NCI-H187 (cell line): ENCODE measurements around the gene TXNDC11.

ENCODE experiments used
- DNase-seq, 2 experiments: peaks; one replicate each; lab custom pipeline; 2025; lab: John Stamatoyannopoulos, UW

Gene TXNDC11

GRCh38 chr16:11674001-11674817 lies 68.4 kb downstream of the TXNDC11 start:
- no peak for DNase-seq

DNA sequence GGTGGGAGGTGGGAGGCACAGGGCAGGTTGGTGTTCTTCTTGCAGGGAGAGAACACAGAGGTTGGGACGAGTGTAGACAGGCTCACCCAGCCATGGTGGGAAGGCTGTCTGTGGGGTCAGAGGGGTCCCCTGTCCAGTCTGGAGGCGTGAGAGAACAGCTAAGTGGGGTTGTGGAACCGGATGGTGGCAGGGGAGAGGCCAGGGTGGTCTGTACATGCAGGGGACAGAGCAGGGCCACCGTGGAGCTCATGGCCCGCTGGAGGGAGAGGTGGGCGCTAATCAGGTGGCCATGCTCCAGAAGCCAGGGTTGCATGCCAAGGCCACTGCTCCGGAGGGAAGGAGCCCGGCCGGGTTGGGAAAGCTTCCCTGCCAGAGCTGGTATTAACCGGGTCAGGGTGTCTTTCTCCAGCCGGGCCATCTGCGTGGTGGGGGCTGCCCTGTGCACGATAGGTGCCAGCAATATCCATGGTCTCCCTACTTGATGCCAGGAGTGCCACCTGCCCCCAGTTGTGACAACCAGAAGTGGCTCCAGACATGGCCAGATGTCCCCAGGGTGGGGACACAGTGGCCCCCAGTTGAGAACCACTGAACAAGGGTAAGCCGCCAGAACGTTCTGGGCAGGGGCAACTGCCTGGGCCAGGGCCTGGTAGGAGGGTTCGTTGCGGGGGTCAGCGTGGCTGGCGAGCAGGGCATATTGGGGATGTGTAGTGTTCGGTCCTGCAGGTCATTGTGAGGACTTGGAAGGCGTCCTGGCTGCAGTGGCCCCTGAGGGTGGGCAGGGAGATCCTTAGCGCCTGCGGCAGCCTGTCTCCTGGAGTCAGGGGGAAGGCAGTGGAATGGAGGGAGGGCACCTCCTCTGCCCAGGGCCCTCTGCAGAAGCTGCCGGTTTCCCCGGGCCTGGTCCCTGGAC lies 69.3 kb downstream of the TXNDC11 start:
- no peak for DNase-seq

- DNase-seq, result no peak
Observed at GRCh38 chr16:11672206-11673090, 70.2 kb downstream of the TXNDC11 start.

DNA sequence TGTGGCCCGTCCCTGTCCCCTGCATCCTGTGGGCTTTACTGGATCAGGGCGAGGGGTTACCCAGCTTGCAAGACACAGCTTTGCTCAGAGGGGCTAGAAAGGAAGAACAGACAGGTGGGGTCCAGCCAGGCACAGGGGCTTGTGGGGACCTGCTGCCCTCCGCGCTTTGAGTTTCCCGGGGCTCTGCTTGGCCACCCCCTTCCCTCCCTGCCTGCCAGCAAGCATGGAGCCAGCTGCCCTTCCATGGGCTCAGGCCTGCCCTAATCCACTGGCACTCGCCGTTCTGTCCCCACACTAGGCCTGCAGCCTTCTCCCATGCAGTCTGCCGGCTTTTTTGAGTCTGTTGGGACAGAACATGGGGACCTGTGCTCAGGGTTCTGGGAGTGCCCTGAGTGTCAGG lies 71.0 kb downstream of the TXNDC11 start:
- DNase-seq, result no peak

DNA sequence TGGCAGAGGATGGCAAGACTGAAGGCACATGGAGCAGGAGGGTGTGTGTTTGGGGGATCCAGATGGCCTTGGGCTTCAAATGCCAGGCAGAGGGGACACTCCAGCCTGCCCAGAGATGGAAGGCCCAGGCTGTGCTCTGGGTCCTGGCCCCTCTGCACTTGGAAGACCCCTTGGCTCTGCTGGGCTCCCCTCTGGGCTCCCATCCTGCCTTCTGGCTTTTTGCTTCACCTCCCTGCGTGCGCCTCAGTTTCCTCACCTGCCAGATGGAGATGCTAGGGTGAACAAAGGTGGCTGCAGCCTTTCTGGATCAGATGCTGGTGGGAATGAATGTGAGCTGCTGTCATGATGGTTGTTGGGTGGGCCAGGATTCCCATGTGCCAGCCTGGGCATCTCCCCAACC lies 71.4 kb downstream of the TXNDC11 start:
- DNase-seq, result no peak

DNA sequence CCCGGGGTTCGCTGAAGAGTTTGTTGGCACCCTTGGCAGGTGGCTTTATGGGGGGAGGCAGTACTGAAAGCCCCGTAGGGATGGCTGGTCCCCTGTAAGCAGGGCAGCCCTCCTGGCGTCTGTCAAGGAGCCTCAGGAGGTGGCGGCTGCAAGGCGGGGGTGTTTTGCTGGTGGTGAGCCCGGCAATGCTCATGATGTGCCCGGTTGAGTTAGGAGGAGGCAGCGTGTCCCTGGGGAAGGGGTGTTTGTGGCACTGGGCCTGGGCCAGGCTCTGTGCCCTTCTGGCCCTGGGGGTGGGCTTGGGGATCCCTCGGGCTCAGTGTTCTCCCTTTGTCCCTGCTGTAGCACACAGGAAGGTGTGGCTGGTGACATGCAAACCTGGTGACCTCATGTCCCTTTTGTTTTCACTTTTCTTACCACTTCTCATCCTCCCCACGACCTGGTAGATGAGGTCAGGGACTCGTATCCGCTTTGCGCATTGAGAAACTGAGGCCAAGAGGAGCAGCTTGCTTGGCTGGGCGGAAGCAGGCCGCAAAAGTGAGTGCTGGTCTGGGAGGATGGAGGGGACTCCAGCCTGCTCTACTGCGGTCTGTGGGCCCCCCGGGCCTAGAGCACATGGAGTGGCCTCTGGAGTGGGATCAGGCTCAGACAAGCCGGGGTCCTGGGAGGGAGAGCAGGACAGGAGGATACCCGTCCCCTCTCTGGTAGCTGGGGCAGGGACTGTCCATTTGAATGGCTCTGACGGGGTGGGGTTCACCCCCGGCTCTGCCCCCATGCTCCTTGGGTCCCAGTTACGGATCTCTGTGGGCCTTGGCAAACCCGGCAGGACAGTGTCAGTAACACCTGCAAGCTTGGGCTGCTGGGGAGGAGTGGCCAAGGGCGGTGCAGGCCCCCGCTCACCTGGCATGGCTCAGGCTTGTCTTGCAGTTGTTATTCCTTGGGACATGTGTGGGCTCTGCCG lies 72.2 kb downstream of the TXNDC11 start:
- no peak for DNase-seq

GRCh38 chr16:11669380-11670146 lies 73.1 kb downstream of the TXNDC11 start:
- DNase-seq, result no peak

GRCh38 chr16:11668623-11669379 lies 73.9 kb downstream of the TXNDC11 start:
- DNase-seq, result no peak

- DNase-seq, result peak; percentile 2 to 64
Observed at GRCh38 chr16:11667824-11668622, 74.6 kb downstream of the TXNDC11 start, which contains the start of gene SNN. Gene SNN, plus strand, starts transcription at chr16:11668455. Its CDS starts 7,605 bp downstream, at chr16:11676060.

- no peak for DNase-seq
Observed at GRCh38 chr16:11667221-11667823, 75.3 kb downstream of the TXNDC11 start.

GRCh38 chr16:11666103-11667055 lies 76.3 kb downstream of the TXNDC11 start:
- DNase-seq, result no peak

DNA sequence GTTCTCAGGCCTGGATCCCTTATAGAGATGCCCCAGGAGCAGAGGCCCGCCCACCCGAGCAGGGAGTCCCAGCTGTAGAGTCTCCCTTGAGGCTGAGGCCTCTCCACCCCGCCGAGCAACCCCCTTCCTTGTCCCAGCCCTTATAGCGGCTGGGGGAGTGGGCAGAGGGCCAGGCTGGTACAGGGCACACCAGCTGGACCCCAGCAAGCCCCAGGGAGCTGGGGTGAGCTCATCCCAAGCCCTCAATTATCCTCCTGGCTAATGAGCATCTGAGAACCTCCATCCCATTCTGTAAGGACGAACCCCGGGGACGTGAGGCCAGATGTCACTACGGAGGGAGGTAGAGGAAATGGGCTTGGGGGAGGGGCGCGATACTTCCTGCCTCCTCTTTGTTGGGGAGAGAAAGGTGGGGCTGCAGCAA lies 77.6 kb downstream of the TXNDC11 start:
- DNase-seq, result no peak

GRCh38 chr16:11662582-11662981 lies 80.1 kb downstream of the TXNDC11 start:
- DNase-seq, result no peak

DNA sequence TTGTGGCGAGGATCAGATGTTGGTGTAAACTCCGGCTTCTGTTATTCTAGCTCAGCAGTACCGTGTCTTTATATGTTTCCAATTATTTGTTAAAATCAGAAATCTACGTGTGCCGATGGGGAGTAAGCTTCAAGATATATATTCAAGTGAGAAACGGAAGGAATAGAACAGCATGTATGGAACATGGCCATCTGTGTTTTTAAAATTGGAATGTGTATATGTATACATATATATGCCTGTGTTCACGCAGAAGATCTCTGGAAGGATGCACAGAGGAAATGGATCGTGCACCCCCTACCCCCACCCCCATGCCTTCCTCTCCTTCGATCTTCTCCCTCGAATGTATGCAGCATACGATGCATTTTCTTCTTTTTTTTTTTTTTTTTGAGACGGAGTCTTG lies 82.1 kb downstream of the TXNDC11 start:
- no peak for DNase-seq

GRCh38 chr16:11658896-11659708 lies 83.6 kb downstream of the TXNDC11 start:
- no peak for DNase-seq

DNA sequence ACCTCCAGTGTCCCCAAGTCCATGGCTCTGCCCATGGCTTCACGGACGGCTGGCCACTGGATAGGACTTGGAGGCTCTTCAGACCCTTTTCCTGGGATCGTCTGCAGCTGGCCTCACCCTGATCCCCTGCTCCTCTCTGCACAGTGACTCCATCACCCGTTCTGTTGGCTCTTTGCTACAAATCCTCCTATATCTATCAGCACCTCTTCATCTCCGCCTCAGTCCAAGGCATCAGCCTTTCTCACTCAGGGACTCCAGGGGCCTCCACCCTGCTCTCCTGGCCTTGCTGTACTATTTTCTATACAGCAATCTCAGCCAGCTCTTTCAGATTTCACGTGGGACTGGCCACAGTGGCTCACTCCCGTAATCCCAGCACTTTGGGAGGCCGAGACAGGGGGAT lies 85.1 kb downstream of the TXNDC11 start:
- DNase-seq, result no peak
